H1 (cell line): ENCODE data around the gene MPP4.

ENCODE experiments used
- CBX8 ChIP-seq: fragments of 300-800, 300-1000 bp; sonication (generic); IDR thresholded peaks from 2 replicates; pipeline ENCODE4 v1.7.1; 2016; ENCODE audit warnings: low read depth, low read length, borderline replicate concordance
- CEBPB ChIP-seq: IDR thresholded peaks from 2 replicates; pipeline ENCODE4 v1.6.1; 2012; ENCODE audit warnings: low read depth, low read length
- CHD1 ChIP-seq: IDR thresholded peaks from 2 replicates; pipeline ENCODE4 v1.6.1; 2012; ENCODE audit warnings: low read depth, low read length, improper control_type of control experiment
- EP300 ChIP-seq, 2 experiments: IDR thresholded peaks; 1 replicate in 1 of 2; 2 replicates in 1 of 2; pipeline ENCODE4 v1.6.1; 2011 to 2012; ENCODE audit warnings: low read depth in 2 of 2, low read length in 2 of 2, mild to moderate bottlenecking in 2 of 2, borderline replicate concordance in 1 of 2, inconsistent platforms in 1 of 2, moderate library complexity in 1 of 2
- POLR2A ChIP-seq, 2 experiments: IDR thresholded peaks; 1 replicate in 1 of 2; 2 replicates in 1 of 2; pipeline ENCODE4 v1.6.1; 2011; ENCODE audit warnings: low read depth in 2 of 2, low read length in 2 of 2, mild to moderate bottlenecking in 2 of 2; ENCODE audit errors: control extremely low read depth in 1 of 2
- POLR2AphosphoS5 ChIP-seq: IDR thresholded peaks from 2 replicates; pipeline ENCODE4 v1.6.1; 2011; ENCODE audit warnings: low read depth, low read length
- POU5F1 ChIP-seq: IDR thresholded peaks from 2 replicates; pipeline ENCODE4 v1.6.1; 2011; ENCODE audit warnings: low read depth, mild to moderate bottlenecking, low read length, moderate library complexity
- RAD21 ChIP-seq, 2 experiments: IDR thresholded peaks in 1 of 2; conservative IDR thresholded peaks in 1 of 2; 2 replicates each; pipeline ENCODE4 v1.6.1; 2011; ENCODE audit warnings: low read depth in 2 of 2, low read length in 2 of 2, improper control_type of control experiment in 1 of 2, inconsistent platforms in 1 of 2, mild to moderate bottlenecking in 1 of 2, moderate library complexity in 1 of 2
- RFX5 ChIP-seq: IDR thresholded peaks from 2 replicates; pipeline ENCODE4 v1.6.1; 2011; ENCODE audit warnings: low read depth, low read length, improper control_type of control experiment, borderline replicate concordance
- RNF2 ChIP-seq: fragments of 200-900, 300-1000 bp; sonication (generic); IDR thresholded peaks from 2 replicates; pipeline ENCODE4 v1.7.1; 2016; ENCODE audit warnings: borderline replicate concordance, low read depth, mild to moderate bottlenecking, antibody characterized with exemption, low read length; ENCODE audit not compliant: poor library complexity, severe bottlenecking; ENCODE audit errors: missing control alignments
- SIN3A ChIP-seq, 2 experiments: IDR thresholded peaks in 1 of 2; conservative IDR thresholded peaks in 1 of 2; 2 replicates each; pipeline ENCODE4 v1.6.1; 2011 to 2012; ENCODE audit warnings: low read length in 2 of 2, improper control_type of control experiment in 1 of 2, low read depth in 1 of 2, mild to moderate bottlenecking in 1 of 2
- TF ChIP-seq, protein P1 (sequence below), 3 experiments: IDR thresholded peaks; 1 replicate in 2 of 3; 2 replicates in 1 of 3; pipeline versions ENCODE4 v1.5.1 to v1.6.1; 2011; ENCODE audit warnings: low read length in 3 of 3, mild to moderate bottlenecking in 3 of 3, inconsistent platforms in 2 of 3, low read depth in 1 of 3, moderate library complexity in 1 of 3; ENCODE audit not compliant: insufficient read depth in 1 of 3; ENCODE audit errors: control extremely low read depth in 1 of 3
- TF ChIP-seq, protein P2 (sequence below): IDR thresholded peaks from 2 replicates; pipeline ENCODE4 v1.6.1; 2012; ENCODE audit warnings: low read length, inconsistent platforms

GRCh38 chr2:201607568-201607967 lies 90.9 kb downstream of the MPP4 start:
- TF ChIP-seq POU5F1 (no peak), CBX8 (no peak), RAD21 (IDR thresholded peaks at IDR 0.05 in 1 of 2, conservative IDR thresholded peaks at IDR 0.05 in 1 of 2; ENCODE audit: low read depth in 2 of 2, low read length in 2 of 2) (no peak), POLR2AphosphoS5 (no peak), POLR2A (IDR thresholded peaks at IDR 0.05; ENCODE audit: control extremely low read depth in 1 of 2, low read depth in 2 of 2, low read length in 2 of 2) (no peak), CEBPB (no peak), CHD1 (no peak), SIN3A (conservative IDR thresholded peaks at IDR 0.05 in 1 of 2, IDR thresholded peaks at IDR 0.05 in 1 of 2; ENCODE audit: low read depth in 1 of 2, low read length in 2 of 2) (no peak), EP300 (IDR thresholded peaks at IDR 0.05; ENCODE audit: borderline replicate concordance in 1 of 2, low read depth in 2 of 2, low read length in 2 of 2) (no peak), RNF2 (no peak), RFX5 (no peak)
- TF ChIP-seq, protein P1, sequence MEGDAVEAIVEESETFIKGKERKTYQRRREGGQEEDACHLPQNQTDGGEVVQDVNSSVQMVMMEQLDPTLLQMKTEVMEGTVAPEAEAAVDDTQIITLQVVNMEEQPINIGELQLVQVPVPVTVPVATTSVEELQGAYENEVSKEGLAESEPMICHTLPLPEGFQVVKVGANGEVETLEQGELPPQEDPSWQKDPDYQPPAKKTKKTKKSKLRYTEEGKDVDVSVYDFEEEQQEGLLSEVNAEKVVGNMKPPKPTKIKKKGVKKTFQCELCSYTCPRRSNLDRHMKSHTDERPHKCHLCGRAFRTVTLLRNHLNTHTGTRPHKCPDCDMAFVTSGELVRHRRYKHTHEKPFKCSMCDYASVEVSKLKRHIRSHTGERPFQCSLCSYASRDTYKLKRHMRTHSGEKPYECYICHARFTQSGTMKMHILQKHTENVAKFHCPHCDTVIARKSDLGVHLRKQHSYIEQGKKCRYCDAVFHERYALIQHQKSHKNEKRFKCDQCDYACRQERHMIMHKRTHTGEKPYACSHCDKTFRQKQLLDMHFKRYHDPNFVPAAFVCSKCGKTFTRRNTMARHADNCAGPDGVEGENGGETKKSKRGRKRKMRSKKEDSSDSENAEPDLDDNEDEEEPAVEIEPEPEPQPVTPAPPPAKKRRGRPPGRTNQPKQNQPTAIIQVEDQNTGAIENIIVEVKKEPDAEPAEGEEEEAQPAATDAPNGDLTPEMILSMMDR (IDR thresholded peaks at IDR 0.05; ENCODE audit: control extremely low read depth in 1 of 3, insufficient read depth in 1 of 3, low read depth in 1 of 3, low read length in 3 of 3), result no peak
- TF ChIP-seq, protein P2, sequence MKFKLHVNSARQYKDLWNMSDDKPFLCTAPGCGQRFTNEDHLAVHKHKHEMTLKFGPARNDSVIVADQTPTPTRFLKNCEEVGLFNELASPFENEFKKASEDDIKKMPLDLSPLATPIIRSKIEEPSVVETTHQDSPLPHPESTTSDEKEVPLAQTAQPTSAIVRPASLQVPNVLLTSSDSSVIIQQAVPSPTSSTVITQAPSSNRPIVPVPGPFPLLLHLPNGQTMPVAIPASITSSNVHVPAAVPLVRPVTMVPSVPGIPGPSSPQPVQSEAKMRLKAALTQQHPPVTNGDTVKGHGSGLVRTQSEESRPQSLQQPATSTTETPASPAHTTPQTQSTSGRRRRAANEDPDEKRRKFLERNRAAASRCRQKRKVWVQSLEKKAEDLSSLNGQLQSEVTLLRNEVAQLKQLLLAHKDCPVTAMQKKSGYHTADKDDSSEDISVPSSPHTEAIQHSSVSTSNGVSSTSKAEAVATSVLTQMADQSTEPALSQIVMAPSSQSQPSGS, result no peak
